B cell (primary cell): ENCODE data around the gene FAM72D. TPM values are rescaled to one million over a fixed set of nuclear protein-coding genes. Genes with fewer than 3 reads are reported as not detected.
"Not testable (repeated sequence)": the region's sequence is repeated elsewhere in the genome, so short reads cannot be mapped to it uniquely, and the experiment has no call there.

Source experiments
- ATAC-seq: fragments of 200-7000 bp; cut with Tn5 transposase; one replicate; pipeline ENCODE4 v1.10.0; 2021; ENCODE audit warnings: low read depth, mild to moderate bottlenecking, moderate number of reproducible peaks, moderate library complexity
- CTCF ChIA-PET: fragments of 350-600 bp; sonication (Branson Sonifier 250); formaldehyde crosslinking; loops from one replicate; lab custom pipeline; 2021; ENCODE audit warnings: antibody characterized with exemption, inconsistent platforms; lab: Charles Lee
- POLR2A ChIA-PET: fragments of 350-600 bp; sonication (Branson Sonifier 250); formaldehyde crosslinking; loops from one replicate; lab custom pipeline; 2021; ENCODE audit warnings: antibody characterized with exemption; lab: Charles Lee
- DNase-seq: peaks from one replicate; pipeline ENCODE4 v3.0.0; 2013
- H2AFZ ChIP-seq: 2 replicates; pipeline ENCODE4 v1.6.1; 2012; ENCODE audit warnings: mild to moderate bottlenecking, low read depth, low read length; ENCODE audit not compliant: insufficient read depth, poor library complexity, severe bottlenecking
- H3K27ac ChIP-seq, 2 donors: 1 replicate in 1 of 2; 2 replicates in 1 of 2; pipeline ENCODE4 v1.5.1; 2012 to 2013; ENCODE audit warnings: low read length in 2 of 2, mild to moderate bottlenecking in 2 of 2, moderate library complexity in 1 of 2
- H3K27me3 ChIP-seq, 4 experiments: fragments of 200-600 bp in 1 of 4; sonication (generic) in 1 of 4; replicated peaks in 1 of 4; 1 replicate in 2 of 4; 2 replicates in 2 of 4; pipeline versions ENCODE4 v1.6.1 to v1.7.0; 2013 to 2016; ENCODE audit warnings: low read length in 3 of 4, mild to moderate bottlenecking in 2 of 4, mixed read lengths in 1 of 4, moderate library complexity in 1 of 4; ENCODE audit not compliant: insufficient read depth in 4 of 4, control insufficient read depth in 3 of 4; ENCODE audit errors: control extremely low read depth in 1 of 4
- H3K36me3 ChIP-seq, 2 experiments: replicated peaks in 1 of 2; 1 replicate in 1 of 2; 2 replicates in 1 of 2; pipeline versions ENCODE4 v1.6.1 to v1.7.1; 2013; ENCODE audit warnings: low read length in 1 of 2; ENCODE audit not compliant: insufficient read depth in 2 of 2, control insufficient read depth in 1 of 2; ENCODE audit errors: control extremely low read depth in 1 of 2, extremely low read depth in 1 of 2
- H3K4me1 ChIP-seq, 2 donors: fragments of 200-600 bp in 1 of 2; sonication (generic) in 1 of 2; 1 replicate in 1 of 2; 2 replicates in 1 of 2; pipeline versions ENCODE4 v1.5.1 to v1.6.1; 2013 to 2017; ENCODE audit warnings: low read length in 2 of 2; ENCODE audit not compliant: control insufficient read depth in 2 of 2, insufficient read depth in 2 of 2
- H3K4me2 ChIP-seq: replicated peaks from 2 replicates; pipeline ENCODE3; 2012; ENCODE audit warnings: mild to moderate bottlenecking, low read depth, low read length; ENCODE audit not compliant: poor library complexity, severe bottlenecking
- H3K4me3 ChIP-seq, 5 experiments: fragments of 200-600 bp in 1 of 5; sonication (generic) in 1 of 5; 1 replicate in 3 of 5; 2 replicates in 2 of 5; pipeline versions ENCODE4 v1.5.1 to v1.7.0; 2011 to 2016; ENCODE audit warnings: low read length in 4 of 5, mild to moderate bottlenecking in 4 of 5, low read depth in 2 of 5, control low read depth in 1 of 5, moderate library complexity in 1 of 5; ENCODE audit not compliant: insufficient read depth in 1 of 5; ENCODE audit errors: control extremely low read depth in 1 of 5, extremely low read depth in 1 of 5
- H3K79me2 ChIP-seq: fragments of 200-600 bp; sonication (generic); one replicate; pipeline ENCODE4 v1.6.0; 2016; ENCODE audit warnings: low read length; ENCODE audit not compliant: control insufficient read depth, insufficient read depth
- H3K9ac ChIP-seq: fragments of 200-600 bp; sonication (generic); 2 replicates; pipeline ENCODE4 v1.6.1; 2017; ENCODE audit warnings: mild to moderate bottlenecking, low read length, moderate library complexity
- H3K9me3 ChIP-seq, 3 donors: one replicate each; pipeline versions ENCODE4 v1.6.1 to v1.7.1; 2013; ENCODE audit warnings: low read length in 2 of 3; ENCODE audit not compliant: control insufficient read depth in 2 of 3, insufficient read depth in 1 of 3; ENCODE audit errors: control extremely low read depth in 1 of 3
- H4K20me1 ChIP-seq: 2 replicates; pipeline ENCODE4 v1.6.0; 2012; ENCODE audit warnings: mild to moderate bottlenecking, low read length; ENCODE audit not compliant: insufficient read depth, control insufficient read depth, poor library complexity, severe bottlenecking
- H3K27ac Mint-ChIP-seq: one replicate; pipeline ENCODE4 v1.8.0; 2021; ENCODE audit warnings: mixed read lengths
- H3K27me3 Mint-ChIP-seq: one replicate; pipeline ENCODE4 v1.8.0; 2021; ENCODE audit warnings: mixed read lengths
- H3K4me1 Mint-ChIP-seq: one replicate; pipeline ENCODE4 v1.8.0; 2021; ENCODE audit warnings: mixed read lengths
- H3K4me3 Mint-ChIP-seq: one replicate; pipeline ENCODE4 v1.8.0; 2021; ENCODE audit warnings: mixed read lengths
- H3K9me3 Mint-ChIP-seq: one replicate; pipeline ENCODE4 v1.8.0; 2022; ENCODE audit warnings: mixed read lengths; ENCODE audit not compliant: insufficient read depth
- WGBS: methylation state at CpG from one replicate; pipeline ENCODE4 v1.1.5; 2013; ENCODE audit warnings: missing lambda C conversion rate; ENCODE audit not compliant: insufficient coverage; 5-methylcytosine and 5-hydroxymethylcytosine counted together
- intact Hi-C: fragments of 100-400 bp; cut with micrococcal nuclease; formaldehyde crosslinking; loops from one replicate; pipeline ENCODE4 v1.10.0; 2022
- polyA plus RNA-seq: library from polyadenylated mRNA; depleted of rRNA; stranded (reverse); fragments of >200 nt; gene quantifications from 2 replicates; pipeline ENCODE4 v1.2.3, GENCODE V29; 2012
- total RNA-seq, 2 donors: library from RNA; stranded (reverse); fragments of 120-200 nt in 1 of 2; gene quantifications; 1 replicate in 1 of 2; 2 replicates in 1 of 2; pipeline versions ENCODE4 v1.2.3 to v1.2.4, GENCODE V29; 2013 to 2022

The FAM72D gene
- total and polyA plus RNA-seq, 2 donors (not counting 1 experiment from before 2014, with no cell fraction given): 0.21 to 0.32 TPM

- H3K9me3 ChIP-seq, H3K36me3 ChIP-seq, DNase-seq, H3K27ac Mint-ChIP-seq, H3K27ac ChIP-seq, H3K4me2 ChIP-seq, POLR2A ChIA-PET, ATAC-seq, H4K20me1 ChIP-seq, H3K4me1 ChIP-seq, CTCF ChIA-PET, H3K4me1 Mint-ChIP-seq, H3K27me3 ChIP-seq, H3K4me3 Mint-ChIP-seq, H3K9ac ChIP-seq, H3K4me3 ChIP-seq, H3K9me3 Mint-ChIP-seq, H3K27me3 Mint-ChIP-seq, H3K79me2 ChIP-seq, intact Hi-C loops, H2AFZ ChIP-seq: not testable (repeated sequence)
- no CpG with 5 or more reads among the region's 2 CpGs for WGBS
These were observed 44.8 kb downstream of the FAM72D start for GRCh38 chr1:145140549-145140948.

- H3K4me3 Mint-ChIP-seq, ATAC-seq, H3K27me3 Mint-ChIP-seq, H3K27ac Mint-ChIP-seq, H3K9me3 Mint-ChIP-seq, H3K4me1 Mint-ChIP-seq, H3K4me2 ChIP-seq, POLR2A ChIA-PET, intact Hi-C loops, CTCF ChIA-PET, H3K4me1 ChIP-seq, H3K9me3 ChIP-seq, H4K20me1 ChIP-seq, H2AFZ ChIP-seq, H3K9ac ChIP-seq, H3K79me2 ChIP-seq, H3K27me3 ChIP-seq, H3K4me3 ChIP-seq, H3K36me3 ChIP-seq, H3K27ac ChIP-seq, DNase-seq: not testable (repeated sequence)
- WGBS: no CpG with 5 or more reads among the region's 3 CpGs
These were observed 48.6 kb downstream of the FAM72D start for GRCh38 chr1:145144264-145144913.

- H3K27ac ChIP-seq, H3K4me1 Mint-ChIP-seq, CTCF ChIA-PET, ATAC-seq, H3K4me2 ChIP-seq, H3K27me3 Mint-ChIP-seq, H3K9me3 Mint-ChIP-seq, H3K4me1 ChIP-seq, H4K20me1 ChIP-seq, H3K9ac ChIP-seq, H3K4me3 Mint-ChIP-seq, intact Hi-C loops, H2AFZ ChIP-seq, POLR2A ChIA-PET, DNase-seq, H3K27ac Mint-ChIP-seq, H3K36me3 ChIP-seq, H3K27me3 ChIP-seq, H3K79me2 ChIP-seq, H3K9me3 ChIP-seq, H3K4me3 ChIP-seq: not testable (repeated sequence)
- WGBS: no CpG with 5 or more reads among the region's 4 CpGs
These were observed 50.5 kb downstream of the FAM72D start for GRCh38 chr1:145146308-145146707.

- H3K4me2 ChIP-seq, H3K36me3 ChIP-seq, H3K9me3 ChIP-seq, H3K9ac ChIP-seq, H3K79me2 ChIP-seq, H2AFZ ChIP-seq, ATAC-seq, H4K20me1 ChIP-seq, H3K27me3 Mint-ChIP-seq, DNase-seq, intact Hi-C loops, H3K27me3 ChIP-seq, H3K4me1 Mint-ChIP-seq, CTCF ChIA-PET, POLR2A ChIA-PET, H3K4me3 ChIP-seq, H3K9me3 Mint-ChIP-seq, H3K4me3 Mint-ChIP-seq, H3K27ac Mint-ChIP-seq, H3K27ac ChIP-seq, H3K4me1 ChIP-seq: not testable (repeated sequence)
- no CpG with 5 or more reads among the region's 4 CpGs for WGBS
These were observed 51.4 kb downstream of the FAM72D start for GRCh38 chr1:145147172-145147571.
